HCT116 (cell line): ENCODE data around the gene SSBP1. TPM values are rescaled to one million over a fixed set of nuclear protein-coding genes. Genes with fewer than 3 reads are reported as not detected.
"Not testable (repeated sequence)": the region's sequence is repeated elsewhere in the genome, so short reads cannot be mapped to it uniquely, and the experiment has no call there.

Experiments
- ATAC-seq: fragments of 200-7000 bp; cut with Tn5 transposase; 2 replicates; pipeline ENCODE4 v1.9.1; 2020; ENCODE audit warnings: mild to moderate bottlenecking, moderate library complexity
- BruUV-seq: library from RNA; stranded (reverse); fragments of 400-500 nt; replicated peaks from 2 replicates; lab custom pipeline; 2021; lab: Mats Ljungman, UMichigan
- CTCF ChIA-PET: fragments of 300-600 bp; sonication (Branson Sonifier 250); formaldehyde crosslinking; loops from one replicate; lab custom pipeline; 2021; ENCODE audit warnings: antibody characterized with exemption; lab: Charles Lee
- POLR2A ChIA-PET: fragments of 300-600, 350-600 bp; sonication (Branson Sonifier 250); formaldehyde crosslinking; loops from one replicate; lab custom pipeline; 2021; ENCODE audit warnings: antibody characterized with exemption; lab: Charles Lee
- RAD21 ChIA-PET, 2 experiments: fragments of 300-600 bp; sonication (Branson Sonifier 250); formaldehyde crosslinking; loops; one replicate each; lab custom pipeline; 2023; ENCODE audit warnings: low total read pairs in 2 of 2; ENCODE audit not compliant: uncharacterized antibody in 2 of 2, unreplicated experiment in 2 of 2, low non-redundant PET in 1 of 2; lab: Charles Lee
- DNase-seq: peaks from one replicate; pipeline ENCODE4 v3.0.0-alpha.2; 2010; ENCODE audit warnings: low read depth, low spot score
- H2AFZ ChIP-seq: fragments of 200-600 bp; shearing (Covaris generic), sonication (generic); 2 replicates; pipeline ENCODE4 v1.6.1; 2017; ENCODE audit warnings: low read depth, mixed run types, mixed read lengths, antibody characterized with exemption, low read length; ENCODE audit not compliant: poor library complexity, severe bottlenecking
- H3K27ac ChIP-seq: 2 replicates; pipeline ENCODE4 v1.5.1; 2012; ENCODE audit warnings: low read depth, low read length
- H3K27me3 ChIP-seq: fragments of 200-600 bp; sonication (generic); 2 replicates; pipeline ENCODE4 v1.6.1; 2016; ENCODE audit warnings: mixed run types, low read length, mixed read lengths; ENCODE audit not compliant: insufficient read depth
- H3K36me3 ChIP-seq, 2 experiments: fragments of 200-500 bp in 1 of 2; fragments of 200-600 bp in 1 of 2; sonication (Bioruptor generic) in 1 of 2; sonication (generic) in 1 of 2; 2 replicates each; pipeline versions ENCODE4 v1.5.1 to v1.6.1; 2014 to 2016; ENCODE audit warnings: low read length in 2 of 2, inconsistent platforms in 1 of 2, mixed read lengths in 1 of 2, mixed run types in 1 of 2; ENCODE audit not compliant: insufficient read depth in 2 of 2, control insufficient read depth in 1 of 2
- H3K4me1 ChIP-seq, 2 experiments: fragments of 200-600 bp in 1 of 2; sonication (generic) in 1 of 2; 2 replicates each; pipeline versions ENCODE4 v1.5.1 to v1.6.1; 2012 to 2017; ENCODE audit warnings: low read length in 2 of 2, inconsistent platforms in 1 of 2, mild to moderate bottlenecking in 1 of 2, mixed read lengths in 1 of 2, mixed run types in 1 of 2, moderate library complexity in 1 of 2; ENCODE audit not compliant: insufficient read depth in 2 of 2, control insufficient read depth in 1 of 2
- H3K4me2 ChIP-seq: fragments of 200-600 bp; sonication (generic); 2 replicates; pipeline ENCODE4 v1.6.1; 2017; ENCODE audit warnings: mixed run types, low read length, mixed read lengths
- H3K4me3 ChIP-seq, 2 experiments: fragments of 200-600 bp in 1 of 2; sonication (generic) in 1 of 2; replicated peaks in 1 of 2; 2 replicates each; pipeline ENCODE4 v1.5.1; 2011 to 2016; ENCODE audit warnings: low read length in 2 of 2, control low read depth in 1 of 2, low read depth in 1 of 2, mild to moderate bottlenecking in 1 of 2, mixed read lengths in 1 of 2, mixed run types in 1 of 2
- H3K79me2 ChIP-seq: fragments of 200-600 bp; sonication (generic); 2 replicates; pipeline ENCODE4 v1.6.1; 2017; ENCODE audit warnings: mild to moderate bottlenecking, mixed run types, low read length, moderate library complexity, mixed read lengths; ENCODE audit not compliant: insufficient read depth
- H3K9ac ChIP-seq: fragments of 200-600 bp; sonication (generic); 2 replicates; pipeline ENCODE4 v1.6.1; 2016; ENCODE audit warnings: low read length, mixed read lengths
- H3K9me2 ChIP-seq: fragments of 200-600 bp; sonication (generic), shearing (Covaris generic); 2 replicates; pipeline ENCODE4 v1.6.1; 2017; ENCODE audit warnings: mixed run types, mild to moderate bottlenecking, moderate library complexity; ENCODE audit not compliant: insufficient read depth
- H3K9me3 ChIP-seq, 2 experiments: fragments of 200-500 bp in 1 of 2; fragments of 200-600 bp in 1 of 2; sonication (Bioruptor generic) in 1 of 2; sonication (generic) in 1 of 2; 2 replicates each; pipeline ENCODE4 v1.6.1; 2014 to 2017; ENCODE audit warnings: low read length in 2 of 2, mixed read lengths in 2 of 2, inconsistent platforms in 1 of 2, low read depth in 1 of 2, mild to moderate bottlenecking in 1 of 2, mixed run types in 1 of 2, moderate library complexity in 1 of 2; ENCODE audit not compliant: control insufficient read depth in 1 of 2, insufficient read depth in 1 of 2
- H4K20me1 ChIP-seq: fragments of 200-600 bp; sonication (generic), shearing (Covaris generic); 2 replicates; pipeline ENCODE4 v1.6.1; 2017; ENCODE audit warnings: mixed run types, mild to moderate bottlenecking, moderate library complexity; ENCODE audit not compliant: insufficient read depth
- SRF ChIP-seq: IDR thresholded peaks from 2 replicates; pipeline ENCODE4 v1.6.1; 2012; ENCODE audit warnings: low read depth
- intact Hi-C: fragments of 100-400 bp; cut with micrococcal nuclease; formaldehyde crosslinking; loops from 2 replicates; pipeline ENCODE4 v1.10.0; 2022
- total RNA-seq: library from RNA; stranded (reverse); gene quantifications from one replicate; pipeline ENCODE4 v1.2.1, GENCODE V29; 2021; ENCODE audit not compliant: unreplicated experiment
- TF ChIP-seq, protein P1 (sequence below), 3 experiments: fragments of 200-600 bp in 1 of 3; sonication (generic) in 1 of 3; IDR thresholded peaks in 2 of 3; conservative IDR thresholded peaks in 1 of 3; 2 replicates each; pipeline ENCODE4 v1.5.1; 2012 to 2017; ENCODE audit warnings: low read depth in 2 of 3, low read length in 2 of 3, antibody characterized with exemption in 1 of 3, borderline replicate concordance in 1 of 3, control low read depth in 1 of 3, mild to moderate bottlenecking in 1 of 3, mixed read lengths in 1 of 3, mixed run types in 1 of 3, moderate library complexity in 1 of 3; ENCODE audit not compliant: insufficient read depth in 1 of 3

Gene SSBP1
- total RNA-seq, 1 experiment from 2014 or later, result 171 TPM

DNA sequence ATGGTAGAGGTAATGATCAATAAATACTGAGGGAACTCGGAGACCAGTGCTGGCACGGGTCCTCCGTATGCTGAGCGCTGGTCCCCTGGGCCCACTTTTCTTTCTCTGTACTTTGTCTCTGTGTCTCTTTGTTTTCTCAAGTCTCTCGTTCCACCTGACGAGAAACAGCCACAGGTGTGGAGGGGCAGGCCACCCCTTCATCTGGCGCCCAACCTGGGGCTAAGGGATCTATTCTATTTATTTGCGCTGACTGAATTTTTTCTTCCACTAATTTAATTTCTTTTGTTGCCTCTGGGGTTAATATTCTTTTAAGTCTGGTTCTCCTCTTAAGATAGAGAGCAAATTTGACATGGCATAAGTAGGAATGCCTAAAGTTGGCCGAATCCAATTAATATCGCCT is 13.7 kb downstream of the SSBP1 start:
- intact Hi-C loops, result not testable (repeated sequence)

GRCh38 chr7:141752634-141753033 is 14.5 kb downstream of the SSBP1 start:
- Histone ChIP-seq H3K9ac (no peak overlapping the region), H2AFZ (no peak overlapping the region), H3K9me3 (peaks cover 3 to 12% of the 10 kb centered on the region in 2 experiments; a peak in 2 of 4 replicates), H3K27me3 (no peaks in the 10 kb centered on the region), H3K4me1 (no peaks in the 10 kb centered on the region), H4K20me1 (no peaks in the 10 kb centered on the region), H3K79me2 (peaks cover 34% of the 10 kb centered on the region), H3K4me3 (no peak overlapping the region), H3K27ac (no peak overlapping the region), H3K9me2 (no peaks in the 10 kb centered on the region), H3K36me3 (peaks cover 46 to 67% of the 10 kb centered on the region in 2 experiments), H3K4me2 (no peak overlapping the region)
- ChIA-PET RAD21 (no interaction called here), POLR2A (no interaction called here), CTCF (no interaction called here)
- no TSS peak for BruUV-seq
- ATAC-seq (no peak), DNase-seq (no peak)
- intact Hi-C loops, result no loop called here
- TF ChIP-seq, protein P1, sequence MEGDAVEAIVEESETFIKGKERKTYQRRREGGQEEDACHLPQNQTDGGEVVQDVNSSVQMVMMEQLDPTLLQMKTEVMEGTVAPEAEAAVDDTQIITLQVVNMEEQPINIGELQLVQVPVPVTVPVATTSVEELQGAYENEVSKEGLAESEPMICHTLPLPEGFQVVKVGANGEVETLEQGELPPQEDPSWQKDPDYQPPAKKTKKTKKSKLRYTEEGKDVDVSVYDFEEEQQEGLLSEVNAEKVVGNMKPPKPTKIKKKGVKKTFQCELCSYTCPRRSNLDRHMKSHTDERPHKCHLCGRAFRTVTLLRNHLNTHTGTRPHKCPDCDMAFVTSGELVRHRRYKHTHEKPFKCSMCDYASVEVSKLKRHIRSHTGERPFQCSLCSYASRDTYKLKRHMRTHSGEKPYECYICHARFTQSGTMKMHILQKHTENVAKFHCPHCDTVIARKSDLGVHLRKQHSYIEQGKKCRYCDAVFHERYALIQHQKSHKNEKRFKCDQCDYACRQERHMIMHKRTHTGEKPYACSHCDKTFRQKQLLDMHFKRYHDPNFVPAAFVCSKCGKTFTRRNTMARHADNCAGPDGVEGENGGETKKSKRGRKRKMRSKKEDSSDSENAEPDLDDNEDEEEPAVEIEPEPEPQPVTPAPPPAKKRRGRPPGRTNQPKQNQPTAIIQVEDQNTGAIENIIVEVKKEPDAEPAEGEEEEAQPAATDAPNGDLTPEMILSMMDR (IDR thresholded peaks at IDR 0.05 in 2 of 3, conservative IDR thresholded peaks at IDR 0.05 in 1 of 3; ENCODE audit: borderline replicate concordance in 1 of 3, insufficient read depth in 1 of 3, low read depth in 2 of 3, low read length in 2 of 3), result peak in 2 of 3 experiments; percentile 43 to 61; a peak in 4 of 6 replicates
- TF ChIP-seq SRF, result no peak

More for the DNA sequence above, 13.7 kb downstream of the SSBP1 start:
- H3K9ac ChIP-seq, BruUV-seq, H3K9me2 ChIP-seq, H3K27me3 ChIP-seq, H4K20me1 ChIP-seq, DNase-seq, ATAC-seq, RAD21 ChIA-PET, H3K4me2 ChIP-seq, CTCF ChIA-PET, H2AFZ ChIP-seq, H3K4me1 ChIP-seq, H3K27ac ChIP-seq, H3K4me3 ChIP-seq, POLR2A ChIA-PET: not testable (repeated sequence)
- peaks cover 51 to 60% of the 10 kb centered on the region in 2 experiments for H3K36me3 ChIP-seq
- H3K9me3 ChIP-seq, result peaks cover 3 to 12% of the 10 kb centered on the region in 2 experiments; a peak in 2 of 4 replicates
- H3K79me2 ChIP-seq, result peaks cover 35% of the 10 kb centered on the region
